NB4 (cell line): ENCODE measurements around the gene ZDHHC3.

Experiments used
- CTCF ChIP-seq: IDR thresholded peaks from one replicate; pipeline ENCODE4 v1.5.1; 2012; ENCODE audit warnings: low read depth, low read length
- POLR2A ChIP-seq: IDR thresholded peaks from 2 replicates; pipeline ENCODE4 v1.6.1; 2011; ENCODE audit warnings: mild to moderate bottlenecking; ENCODE audit not compliant: insufficient read length; ENCODE audit errors: extremely low read depth
- TF ChIP-seq, protein P1 (sequence below): IDR thresholded peaks from 2 replicates; pipeline ENCODE4 v1.6.1; 2011; ENCODE audit warnings: low read depth, low read length

DNA sequence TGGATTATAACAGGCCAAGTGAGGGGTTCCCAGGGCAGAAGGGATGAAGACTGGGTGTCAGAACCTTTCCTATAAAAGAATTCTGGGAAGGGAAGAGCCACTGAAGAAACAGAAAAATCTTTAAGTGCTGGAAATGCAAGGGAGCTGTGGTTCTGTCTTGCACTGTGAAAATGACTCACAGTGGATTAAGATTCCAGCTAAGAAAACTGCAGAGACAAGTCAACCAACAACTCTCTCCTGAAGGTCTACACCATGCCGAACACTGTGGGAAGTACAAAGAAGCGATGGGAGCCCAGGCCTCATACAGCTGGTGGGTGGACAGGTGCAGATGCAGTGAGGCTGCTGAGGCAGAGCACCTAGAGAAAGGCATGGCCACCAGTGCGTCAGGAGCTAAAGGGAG, 27.7 kb downstream of the ZDHHC3 start:
- TF ChIP-seq CTCF (no peak), POLR2A (no peak)
- TF ChIP-seq, protein P1, sequence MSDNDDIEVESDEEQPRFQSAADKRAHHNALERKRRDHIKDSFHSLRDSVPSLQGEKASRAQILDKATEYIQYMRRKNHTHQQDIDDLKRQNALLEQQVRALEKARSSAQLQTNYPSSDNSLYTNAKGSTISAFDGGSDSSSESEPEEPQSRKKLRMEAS = no peak
